HG03103 (cell line): ENCODE measurements around the gene GPR135.
"Not testable (repeated sequence)": the region's sequence is repeated elsewhere in the genome, so short reads cannot be mapped to it uniquely, and the experiment has no call there.

ENCODE experiments used
- ATAC-seq: cut with Tn5 transposase; IDR thresholded peaks from one replicate; pipeline ENCODE4 v1.9.1; 2021; ENCODE audit warnings: low read depth; ENCODE audit not compliant: unreplicated experiment

GPR135 gene

GRCh38 chr14:59478540-59478939 is 13.4 kb upstream of the GPR135 start:
- no peak for ATAC-seq

- ATAC-seq: no peak
Measured at GRCh38 chr14:59475709-59476108, 10.5 kb upstream of the GPR135 start.

- no peak for ATAC-seq
Measured at GRCh38 chr14:59474172-59474571, 9.0 kb upstream of the GPR135 start.

- peak; percentile 45 for ATAC-seq
Measured at GRCh38 chr14:59464486-59465315, 479 bp downstream of the GPR135 start.

- peak; percentile 13 for ATAC-seq
Measured at GRCh38 chr14:59463787-59464485, 1.2 kb downstream of the GPR135 start.

GRCh38 chr14:59461891-59462290 is 3.3 kb downstream of the GPR135 start:
- ATAC-seq: no peak

- no peak for ATAC-seq
Measured at GRCh38 chr14:59460378-59460777, 4.8 kb downstream of the GPR135 start.

- ATAC-seq: no peak
Measured at GRCh38 chr14:59458486-59458885, 6.7 kb downstream of the GPR135 start.

GRCh38 chr14:59455411-59455810 is 9.8 kb downstream of the GPR135 start:
- no peak for ATAC-seq

- no peak for ATAC-seq
Measured at GRCh38 chr14:59454139-59454538, 11.0 kb downstream of the GPR135 start.

GRCh38 chr14:59451849-59452248 is 13.3 kb downstream of the GPR135 start:
- ATAC-seq: no peak

- no peak for ATAC-seq
Measured at GRCh38 chr14:59450716-59451115, 14.5 kb downstream of the GPR135 start.

- not testable (repeated sequence) for ATAC-seq
Measured at GRCh38 chr14:59448673-59449072, 16.5 kb downstream of the GPR135 start.

GRCh38 chr14:59439256-59439965 is 25.8 kb downstream of the GPR135 start:
- ATAC-seq: no peak

- ATAC-seq: no peak
Measured at GRCh38 chr14:59438195-59438647, 27.0 kb downstream of the GPR135 start.

GRCh38 chr14:59435987-59436386 is 29.2 kb downstream of the GPR135 start:
- no peak for ATAC-seq

- no peak for ATAC-seq
Measured at GRCh38 chr14:59435101-59435500, 30.1 kb downstream of the GPR135 start.

- no peak for ATAC-seq
Measured at GRCh38 chr14:59429790-59430189, 35.4 kb downstream of the GPR135 start.

- ATAC-seq: no peak
Measured at GRCh38 chr14:59428581-59429012, 36.6 kb downstream of the GPR135 start.

GRCh38 chr14:59427653-59428580 is 37.3 kb downstream of the GPR135 start:
- no peak for ATAC-seq
